Adrenal gland (tissue), 5 donors: ENCODE data around the gene TBX3.

Experiments
- CTCF ChIP-seq, 6 experiments: fragments of 450-650 bp in 4 of 6; fragments of 200-600 bp in 2 of 6; sonication (generic) in 1 of 6; IDR thresholded peaks; 1 replicate in 5 of 6; 2 replicates in 1 of 6; pipeline versions ENCODE4 v1.5.1 to v1.8.0; 2016 to 2021; ENCODE audit warnings: antibody characterized with exemption in 6 of 6, mild to moderate bottlenecking in 2 of 6, moderate library complexity in 1 of 6
- POLR2A ChIP-seq, 2 donors: fragments of 450-650 bp; IDR thresholded peaks; one replicate each; pipeline ENCODE4 v1.6.1; 2017; ENCODE audit warnings: antibody characterized with exemption in 2 of 2, mild to moderate bottlenecking in 2 of 2, moderate library complexity in 1 of 2
- donor health status: DM: no; HTN: no; CAD: no.

- TF ChIP-seq CTCF (IDR thresholded peaks at IDR 0.05) (no peak), POLR2A (IDR thresholded peaks at IDR 0.05) (no peak)
Observed at GRCh38 chr12:114649585-114649984, 34.4 kb downstream of the TBX3 start.
